ENCODE results near the gene DCUN1D2.
A peak's percentile ranks its signal among the peaks of the same experiment; 100 is the strongest.
"Not testable (repeated sequence)": the region's sequence is repeated elsewhere in the genome, so short reads cannot be mapped to it uniquely, and the experiment has no call there.

DCUN1D2 gene

DNA sequence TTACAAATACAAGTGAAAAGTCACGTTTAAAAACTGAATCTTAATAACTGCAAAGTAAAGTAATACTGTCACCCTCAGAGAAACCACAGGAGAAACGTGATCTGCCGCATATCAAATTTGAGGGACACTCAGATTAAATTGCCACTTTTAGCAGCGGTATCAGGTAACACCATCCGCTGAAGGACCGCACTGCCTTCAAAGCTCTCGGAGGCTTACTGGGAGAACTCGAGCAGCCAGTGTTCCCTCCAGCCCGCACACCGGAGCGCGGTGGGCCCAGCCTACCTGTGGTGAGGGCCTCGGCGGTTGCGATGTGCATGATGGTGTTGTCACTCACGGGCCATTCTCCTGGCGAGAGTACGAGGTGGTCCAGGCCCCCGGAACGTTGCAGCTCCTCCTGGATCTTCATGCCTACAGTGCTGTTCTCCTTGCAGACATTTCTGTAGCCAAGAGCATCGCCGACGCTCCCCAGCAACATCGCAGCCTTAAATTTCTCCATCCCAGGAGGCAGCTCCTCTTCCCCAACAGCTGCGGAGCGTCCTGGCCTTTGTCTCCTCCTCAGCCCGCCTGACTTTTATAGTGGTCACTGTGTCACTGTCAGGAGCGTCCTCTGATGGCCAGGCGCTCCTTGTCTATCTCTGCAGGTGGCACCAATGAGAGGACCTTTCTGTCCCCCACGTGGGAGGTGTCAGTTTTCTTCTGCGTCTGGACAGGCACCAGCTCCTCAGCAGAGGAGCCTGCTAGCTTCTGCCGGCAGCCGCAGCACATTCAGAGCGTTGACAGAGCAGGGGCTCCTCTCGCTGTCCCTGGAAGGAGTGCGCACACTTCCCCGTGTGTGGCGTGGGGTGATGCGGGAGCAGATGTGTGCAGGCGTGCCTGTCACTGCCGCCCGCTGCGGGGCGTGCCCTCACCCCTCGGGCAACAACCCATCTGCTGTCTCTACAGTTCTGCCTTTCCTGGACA is 37.3 kb downstream of the DCUN1D2 start, which contains the start of gene ADPRHL1:
ADPRHL1 (minus strand) TSS at position 547 of the 960 bp plus-strand sequence; CDS start at position 496, 51 bp downstream.
- DNase-seq = no peak
- in situ Hi-C loops (cut with HindIII; ENCODE audit: low pct_ligation_motif_present, low pct_unique_long_range_greater_than_20kb, low sequenced_read_pairs) = no loop called here

GRCh38 chr13:113452466-113452865 is 38.0 kb downstream of the DCUN1D2 start:
- no peak for DNase-seq
- in situ Hi-C loops (cut with HindIII; ENCODE audit: low pct_ligation_motif_present, low pct_unique_long_range_greater_than_20kb, low sequenced_read_pairs) = no loop called here

- DNase-seq = no peak
- in situ Hi-C loops (cut with HindIII; ENCODE audit: low pct_ligation_motif_present, low pct_unique_long_range_greater_than_20kb, low sequenced_read_pairs) = no loop called here
Observed at GRCh38 chr13:113451951-113452421, 38.5 kb downstream of the DCUN1D2 start.

DNA sequence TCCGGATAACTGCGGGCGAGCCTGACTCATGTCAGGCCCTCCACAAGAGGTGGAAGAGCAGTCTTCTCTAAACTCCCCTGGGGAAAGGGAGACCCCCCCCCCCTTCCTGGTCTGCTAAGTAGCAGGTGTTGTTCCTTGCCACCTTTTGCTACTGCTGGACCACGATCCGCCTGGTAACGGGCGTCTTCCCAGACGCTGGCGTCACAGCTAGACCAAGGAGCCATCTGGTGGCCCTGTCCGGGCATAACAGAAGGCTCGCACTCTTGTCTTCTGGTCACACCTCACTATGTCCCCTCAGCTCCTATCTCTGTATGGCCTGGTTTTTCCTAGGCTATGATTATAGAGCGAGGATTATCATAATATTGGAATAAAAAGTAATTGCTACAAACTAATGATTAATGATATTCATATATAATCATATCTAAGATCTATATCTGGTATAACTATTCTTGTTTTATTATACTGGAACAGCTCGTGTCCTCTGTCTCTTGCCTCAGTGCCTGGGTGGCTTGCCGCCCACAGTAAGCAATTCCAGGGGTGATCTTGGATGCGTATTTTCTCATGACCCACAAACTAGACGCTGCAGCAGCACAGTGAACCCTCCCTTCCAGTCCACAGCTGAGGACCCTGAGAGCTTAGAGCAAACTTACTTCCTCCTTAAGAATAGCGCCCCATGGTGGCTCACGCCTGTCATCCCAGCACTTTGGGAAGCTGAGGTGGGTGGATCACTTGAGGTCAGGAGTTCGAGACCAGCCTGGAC is 39.5 kb downstream of the DCUN1D2 start:
- in situ Hi-C loops (cut with HindIII; ENCODE audit: low pct_ligation_motif_present, low pct_unique_long_range_greater_than_20kb, low sequenced_read_pairs) = not testable (repeated sequence)
- peak; percentile 4 for DNase-seq

GRCh38 chr13:113450348-113450744 is 40.2 kb downstream of the DCUN1D2 start:
- DNase-seq; in situ Hi-C loops (cut with HindIII; ENCODE audit: low pct_ligation_motif_present, low pct_unique_long_range_greater_than_20kb, low sequenced_read_pairs): not testable (repeated sequence)

DNA sequence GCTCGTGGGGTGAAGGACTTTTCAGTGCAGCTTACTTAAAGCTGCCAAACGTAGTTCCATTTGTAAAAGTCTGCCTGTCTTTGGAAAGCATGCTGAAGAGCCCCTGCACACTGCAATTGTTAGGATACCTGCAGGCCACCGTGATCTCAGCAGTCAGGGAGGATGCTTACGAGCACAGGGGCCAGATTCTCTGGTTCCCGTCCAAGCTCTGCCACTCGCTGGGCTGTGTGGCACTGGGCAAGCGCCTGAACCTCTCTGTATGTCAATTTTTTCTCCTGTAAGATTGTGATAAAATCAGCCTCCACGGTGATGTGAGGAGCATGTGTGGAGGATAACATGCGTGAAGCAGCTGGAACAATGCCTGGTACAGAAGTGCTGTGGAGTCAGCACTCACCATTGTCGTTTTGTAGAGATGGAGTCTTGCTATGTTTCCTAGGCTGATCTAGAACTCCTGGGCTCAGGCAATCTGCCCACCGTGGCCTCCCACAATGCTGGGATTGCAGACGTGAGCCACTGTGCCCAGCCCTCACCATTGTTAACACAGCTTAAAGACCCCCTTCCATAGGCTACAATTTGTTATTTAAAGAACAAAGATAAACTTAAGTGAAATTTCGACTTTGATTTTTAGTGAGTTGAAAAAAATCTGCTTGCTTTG is 40.7 kb downstream of the DCUN1D2 start:
- in situ Hi-C loops (cut with HindIII; ENCODE audit: low pct_ligation_motif_present, low pct_unique_long_range_greater_than_20kb, low sequenced_read_pairs) = no loop called here

GRCh38 chr13:113448885-113449692 is 41.4 kb downstream of the DCUN1D2 start:
- in situ Hi-C loops (cut with HindIII; ENCODE audit: low pct_ligation_motif_present, low pct_unique_long_range_greater_than_20kb, low sequenced_read_pairs) = no loop called here

More for the DNA sequence above, 40.7 kb downstream of the DCUN1D2 start:
- no peak for DNase-seq

GRCh38 chr13:113448545-113448884 is 42.0 kb downstream of the DCUN1D2 start:
- in situ Hi-C loops (cut with HindIII; ENCODE audit: low pct_ligation_motif_present, low pct_unique_long_range_greater_than_20kb, low sequenced_read_pairs) = no loop called here
- DNase-seq = no peak

More at GRCh38 chr13:113448885-113449692, 41.4 kb downstream of the DCUN1D2 start:
- DNase-seq = no peak

DNA sequence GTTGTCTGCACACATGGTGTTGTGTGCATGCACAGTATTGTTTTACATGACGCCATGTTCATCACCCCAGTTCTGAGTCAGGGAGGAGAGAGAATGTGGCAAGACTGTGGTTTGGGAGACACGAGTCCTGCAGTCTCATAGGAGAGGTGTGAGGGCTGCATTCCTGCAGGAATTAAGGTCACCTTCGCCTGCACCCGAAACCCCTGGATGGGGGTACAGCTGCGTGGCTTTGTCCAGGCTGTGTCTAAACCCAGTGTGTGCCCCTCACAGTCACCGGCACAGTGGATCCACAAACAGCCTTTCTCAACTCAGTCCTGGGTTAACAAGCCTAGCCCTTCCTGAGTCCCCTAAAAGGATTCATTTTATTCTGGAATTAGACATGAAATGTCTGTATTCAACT is 42.9 kb downstream of the DCUN1D2 start:
- no peak for DNase-seq
- in situ Hi-C loops (cut with HindIII; ENCODE audit: low pct_ligation_motif_present, low pct_unique_long_range_greater_than_20kb, low sequenced_read_pairs) = no loop called here

- no peak for DNase-seq
- in situ Hi-C loops (cut with HindIII; ENCODE audit: low pct_ligation_motif_present, low pct_unique_long_range_greater_than_20kb, low sequenced_read_pairs) = no loop called here
Observed at GRCh38 chr13:113446488-113446854, 44.0 kb downstream of the DCUN1D2 start.

- no peak for DNase-seq
- in situ Hi-C loops (cut with HindIII; ENCODE audit: low pct_ligation_motif_present, low pct_unique_long_range_greater_than_20kb, low sequenced_read_pairs) = no loop called here
Observed at GRCh38 chr13:113445791-113446487, 44.6 kb downstream of the DCUN1D2 start.

DNA sequence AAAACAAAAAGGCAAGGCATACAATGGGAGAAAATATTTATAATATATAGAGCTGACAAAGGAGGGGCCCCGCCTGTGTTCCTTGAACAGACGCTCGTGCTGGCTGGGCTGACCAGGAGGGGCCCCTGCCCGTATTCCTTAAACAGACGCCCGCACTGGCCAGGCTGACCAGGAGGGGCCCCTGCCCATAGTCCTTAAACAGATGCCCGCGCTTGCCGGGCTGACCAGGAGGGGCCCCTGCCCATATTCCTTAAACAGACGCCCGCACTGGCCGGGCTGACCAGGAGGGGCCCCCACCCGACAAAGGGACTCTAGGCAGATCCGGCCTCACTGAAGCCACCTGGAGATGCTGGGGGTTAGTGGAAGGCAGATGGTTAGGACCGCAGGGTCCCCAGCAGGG is 46.5 kb downstream of the DCUN1D2 start:
- DNase-seq = no peak
- in situ Hi-C loops (cut with HindIII; ENCODE audit: low pct_ligation_motif_present, low pct_unique_long_range_greater_than_20kb, low sequenced_read_pairs) = no loop called here

DNA sequence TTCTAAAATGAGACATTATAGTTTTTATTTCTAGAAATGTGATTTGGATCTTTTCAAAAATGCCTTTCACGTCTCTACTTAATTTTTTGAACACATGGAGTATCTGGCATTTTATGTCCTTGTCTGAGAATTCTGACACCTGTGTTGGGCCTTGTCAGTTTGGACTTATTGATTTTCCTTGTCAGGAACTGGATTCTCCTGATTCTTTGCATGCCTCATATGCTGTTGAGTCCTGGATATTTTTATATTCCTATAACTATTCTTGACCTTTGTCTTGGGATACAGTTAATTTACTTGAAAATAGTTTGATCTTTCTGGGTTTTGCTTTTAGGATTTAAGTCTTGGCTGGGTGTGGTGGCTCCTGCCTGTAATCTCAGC is 47.5 kb downstream of the DCUN1D2 start:
- in situ Hi-C loops (cut with HindIII; ENCODE audit: low pct_ligation_motif_present, low pct_unique_long_range_greater_than_20kb, low sequenced_read_pairs) = no loop called here
- DNase-seq = no peak

DNA sequence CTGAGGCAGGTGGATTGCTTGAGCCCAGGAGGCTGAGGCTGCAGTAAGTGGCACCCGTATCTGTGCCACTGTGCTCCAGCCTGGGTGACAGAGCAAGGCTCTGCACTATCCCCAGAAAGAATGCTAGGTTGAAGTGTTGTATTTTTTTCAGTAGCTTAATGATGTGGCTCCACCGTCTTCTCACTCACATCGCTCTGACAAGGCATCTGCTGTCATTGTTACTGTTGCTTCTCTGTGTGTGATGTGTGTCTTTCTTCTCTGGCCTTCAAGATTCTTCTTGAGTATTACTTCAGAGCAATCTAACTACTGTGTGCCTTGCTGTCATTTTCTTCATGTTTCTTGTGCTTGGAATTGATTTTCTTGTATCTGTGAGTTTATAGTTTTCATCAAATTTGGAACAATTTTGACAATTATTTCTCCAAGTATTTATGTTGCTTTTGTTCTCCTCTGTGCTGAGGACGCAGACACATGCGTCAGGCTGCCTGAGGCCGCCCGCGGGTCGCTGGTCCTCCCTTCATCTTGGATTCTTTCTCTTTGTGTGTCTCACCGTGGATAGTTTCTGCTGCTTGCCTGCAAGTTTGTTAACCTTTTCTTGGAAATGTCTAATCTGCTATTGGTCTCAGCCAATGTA is 48.0 kb downstream of the DCUN1D2 start:
- in situ Hi-C loops (cut with HindIII; ENCODE audit: low pct_ligation_motif_present, low pct_unique_long_range_greater_than_20kb, low sequenced_read_pairs) = no loop called here

DNA sequence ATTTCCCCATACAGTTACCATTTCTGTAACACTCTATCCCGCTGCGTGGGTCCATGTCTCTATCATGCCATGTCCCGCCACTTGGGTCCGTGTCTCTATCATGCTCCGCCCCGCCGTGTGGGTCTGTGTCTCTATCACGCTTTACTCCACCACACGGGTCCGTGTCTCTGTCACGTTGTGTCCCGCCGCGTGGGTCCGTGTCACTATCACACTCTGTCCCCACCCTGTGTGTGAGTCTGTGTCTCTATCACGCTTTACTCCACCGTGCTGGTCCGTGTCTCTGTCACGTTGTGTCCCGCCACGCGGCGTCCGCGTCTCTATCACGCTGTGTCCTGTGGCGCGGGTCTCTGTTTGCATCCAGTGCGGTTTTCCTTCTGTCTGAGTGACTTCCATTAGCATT is 48.9 kb downstream of the DCUN1D2 start:
- in situ Hi-C loops (cut with HindIII; ENCODE audit: low pct_ligation_motif_present, low pct_unique_long_range_greater_than_20kb, low sequenced_read_pairs) = no loop called here
- DNase-seq = no peak

More for the DNA sequence above, 48.0 kb downstream of the DCUN1D2 start:
- no peak for DNase-seq

GRCh38 chr13:113437408-113438010 is 53.0 kb downstream of the DCUN1D2 start:
- in situ Hi-C loops (cut with HindIII; ENCODE audit: low pct_ligation_motif_present, low pct_unique_long_range_greater_than_20kb, low sequenced_read_pairs) = no loop called here
- DNase-seq = no peak

- in situ Hi-C loops (cut with HindIII; ENCODE audit: low pct_ligation_motif_present, low pct_unique_long_range_greater_than_20kb, low sequenced_read_pairs) = not testable (repeated sequence)
Observed at GRCh38 chr13:113436866-113437265, 53.6 kb downstream of the DCUN1D2 start.

More at GRCh38 chr13:113436866-113437265, 53.6 kb downstream of the DCUN1D2 start:
- DNase-seq = not testable (repeated sequence)

Measured in ACHN (cell line).